HepG2 (cell line): ENCODE results near the gene MESD. TPM values are rescaled to one million over a fixed set of nuclear protein-coding genes. Genes with fewer than 3 reads are reported as not detected.

Experiments
- ATF4 ChIP-seq, 2 experiments: fragments of 450-650 bp in 1 of 2; sonication (generic) in 1 of 2; formaldehyde crosslinking; IDR thresholded peaks; 2 replicates each; pipeline versions ENCODE4 v1.5.0 to v1.8.0; 2020 to 2022; ENCODE audit warnings: mild to moderate bottlenecking in 1 of 2, missing genetic modification reagents in 1 of 2
- ELF3 ChIP-seq: IDR thresholded peaks from 2 replicates; pipeline ENCODE4 v1.6.1; 2016; ENCODE audit warnings: missing genetic modification reagents, missing compliant biosample characterization
- ERF ChIP-seq: IDR thresholded peaks from 2 replicates; pipeline ENCODE4 v1.6.1; 2018; ENCODE audit warnings: missing biosample characterization, missing genetic modification reagents
- GATAD1 ChIP-seq: IDR thresholded peaks from 2 replicates; pipeline ENCODE4 v1.6.1; 2016; ENCODE audit warnings: missing genetic modification reagents, missing compliant biosample characterization
- GLI4 ChIP-seq: sonication (generic); formaldehyde crosslinking; IDR thresholded peaks from 2 replicates; pipeline ENCODE4 v1.5.1; 2020; ENCODE audit warnings: missing genetic modification reagents, mild to moderate bottlenecking, moderate library complexity, borderline replicate concordance
- HOXA9 ChIP-seq: sonication (generic); formaldehyde crosslinking; IDR thresholded peaks from 2 replicates; pipeline ENCODE4 v1.8.1; 2022; ENCODE audit warnings: missing genetic modification reagents, mild to moderate bottlenecking, moderate library complexity, borderline replicate concordance
- MXD1 ChIP-seq: sonication (generic); formaldehyde crosslinking; IDR thresholded peaks from 2 replicates; pipeline ENCODE4 v1.4.0; 2020; ENCODE audit warnings: mild to moderate bottlenecking, missing genetic modification reagents
- PHF21A ChIP-seq: sonication (generic); formaldehyde crosslinking; IDR thresholded peaks from 2 replicates; pipeline ENCODE4 v1.5.0; 2020; ENCODE audit warnings: mild to moderate bottlenecking, missing genetic modification reagents
- RBFOX2 ChIP-seq: fragments of 200-400 bp; formaldehyde crosslinking; IDR thresholded peaks from 2 replicates; pipeline ENCODE4 v1.6.1; 2017; ENCODE audit warnings: low read depth, mild to moderate bottlenecking, low read length
- SP4 ChIP-seq: sonication (generic); formaldehyde crosslinking; IDR thresholded peaks from 2 replicates; pipeline ENCODE4 v1.8.1; 2023; ENCODE audit warnings: mild to moderate bottlenecking, missing genetic modification reagents
- ZBTB2 ChIP-seq: sonication (generic); formaldehyde crosslinking; IDR thresholded peaks from 2 replicates; pipeline ENCODE4 v1.8.0; 2022; ENCODE audit warnings: low read depth, missing genetic modification reagents
- ZNF430 ChIP-seq: sonication (generic); formaldehyde crosslinking; IDR thresholded peaks from 2 replicates; pipeline ENCODE4 v1.9.0; 2021; ENCODE audit warnings: mild to moderate bottlenecking, missing genetic modification reagents
- ZNF768 ChIP-seq: sonication (generic); formaldehyde crosslinking; IDR thresholded peaks from 2 replicates; pipeline ENCODE4 v1.4.0; 2020; ENCODE audit warnings: missing genetic modification reagents
- ZNF792 ChIP-seq: IDR thresholded peaks from 2 replicates; pipeline ENCODE4 v1.6.1; 2016
- polyA plus RNA-seq, 8 experiments: library from polyadenylated mRNA; depleted of rRNA in 3 of 8; stranded (reverse) in 7 of 8; unstranded in 1 of 8; fragments of >200 nt; fragmentation: Illumina TruSeq in 4 of 8; extraction: Trizol in 4 of 8; gene quantifications; 2 replicates each; pipeline versions ENCODE4 v1.2.1 to v1.2.3, GENCODE V29; 2011 to 2016; ENCODE audit warnings: low read depth in 4 of 8, missing spikeins in 1 of 8, mixed read lengths in 1 of 8; ENCODE audit not compliant: insufficient read depth in 1 of 8
- total RNA-seq, 5 experiments: library from RNA; depleted of rRNA; stranded (reverse); fragments of >200 nt; fragmentation: Illumina TruSeq; extraction: Trizol; gene quantifications; 2 replicates each; pipeline ENCODE4 v1.2.3, GENCODE V29; 2016; ENCODE audit warnings: low read depth in 1 of 5
- TF ChIP-seq, protein P1 (sequence below): sonication (generic); formaldehyde crosslinking; IDR thresholded peaks from 2 replicates; pipeline ENCODE4 v1.8.0; 2022; ENCODE audit warnings: missing genetic modification reagents, mild to moderate bottlenecking, moderate library complexity, borderline replicate concordance
- TF ChIP-seq, protein P2 (sequence below): IDR thresholded peaks from 2 replicates; pipeline ENCODE4 v1.6.1; 2016
- TF ChIP-seq, protein P3 (sequence below): IDR thresholded peaks from 2 replicates; pipeline ENCODE4 v1.6.1; 2016; ENCODE audit warnings: mild to moderate bottlenecking, missing biosample characterization, missing genetic modification reagents
- TF ChIP-seq, protein P4 (sequence below): IDR thresholded peaks from 2 replicates; pipeline ENCODE4 v1.6.1; 2016; ENCODE audit warnings: mild to moderate bottlenecking

Gene MESD
- total and polyA plus RNA-seq, 2 of the 13 experiments (the other 11 are each of a cell fraction or from before 2014, with no cell fraction given), result 18.0 to 46.2 TPM

DNA sequence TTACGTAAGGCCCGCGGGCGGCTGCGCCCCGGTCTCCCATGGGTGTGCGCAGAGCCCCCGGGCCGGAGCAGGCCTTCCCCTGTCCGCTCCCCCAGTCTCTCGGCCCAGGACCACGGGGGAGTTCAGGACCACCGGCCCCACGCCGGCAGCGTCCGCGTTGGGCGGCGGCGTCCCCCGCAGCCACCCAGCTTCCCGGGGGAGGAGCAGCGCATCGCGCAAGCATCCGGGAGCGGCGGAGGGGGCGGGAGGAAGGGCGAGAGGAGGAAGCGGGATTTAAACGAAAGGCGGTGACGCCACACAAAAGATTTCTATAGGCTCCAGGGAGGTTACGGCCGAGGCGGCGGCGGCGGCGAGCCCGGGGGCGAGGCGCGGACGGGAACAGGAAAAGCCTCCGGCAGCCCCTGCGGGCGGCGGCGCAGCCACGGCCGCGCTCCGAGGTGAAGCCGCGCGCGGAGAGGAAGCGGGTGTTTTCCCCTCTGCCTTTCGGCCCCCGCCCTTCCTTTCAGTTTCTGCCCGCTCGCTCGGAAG lies 11.1 kb upstream of the MESD start, which contains the start of gene TLNRD1 (continued):
- peak; percentile 66 for TF ChIP-seq ZBTB2
- peak; percentile 52; the same call in 1 of the 2 replicates for TF ChIP-seq ZNF768 (CRISPR knock-in tag)
- TF ChIP-seq GLI4, result no peak
- no peak; the same call in 1 of the 2 replicates for TF ChIP-seq HOXA9
- TF ChIP-seq RBFOX2, result peak; percentile 93
- peak; percentile 35; the same call in 1 of the 2 replicates for TF ChIP-seq SP4 (CRISPR knock-in tag)
- TF ChIP-seq PHF21A, result 0 out of 2 replicates have a peak, but pooled peaks have one; percentile 41
- 0 out of 2 replicates have a peak, but pooled peaks have one; percentile 66 for TF ChIP-seq MXD1 (CRISPR knock-in tag)
- TF ChIP-seq ZNF792 (CRISPR knock-in tag), result 0 out of 2 replicates have a peak, but pooled peaks have one; percentile 30
- TF ChIP-seq, protein P1, sequence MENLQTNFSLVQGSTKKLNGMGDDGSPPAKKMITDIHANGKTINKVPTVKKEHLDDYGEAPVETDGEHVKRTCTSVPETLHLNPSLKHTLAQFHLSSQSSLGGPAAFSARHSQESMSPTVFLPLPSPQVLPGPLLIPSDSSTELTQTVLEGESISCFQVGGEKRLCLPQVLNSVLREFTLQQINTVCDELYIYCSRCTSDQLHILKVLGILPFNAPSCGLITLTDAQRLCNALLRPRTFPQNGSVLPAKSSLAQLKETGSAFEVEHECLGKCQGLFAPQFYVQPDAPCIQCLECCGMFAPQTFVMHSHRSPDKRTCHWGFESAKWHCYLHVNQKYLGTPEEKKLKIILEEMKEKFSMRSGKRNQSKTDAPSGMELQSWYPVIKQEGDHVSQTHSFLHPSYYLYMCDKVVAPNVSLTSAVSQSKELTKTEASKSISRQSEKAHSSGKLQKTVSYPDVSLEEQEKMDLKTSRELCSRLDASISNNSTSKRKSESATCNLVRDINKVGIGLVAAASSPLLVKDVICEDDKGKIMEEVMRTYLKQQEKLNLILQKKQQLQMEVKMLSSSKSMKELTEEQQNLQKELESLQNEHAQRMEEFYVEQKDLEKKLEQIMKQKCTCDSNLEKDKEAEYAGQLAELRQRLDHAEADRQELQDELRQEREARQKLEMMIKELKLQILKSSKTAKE, result peak; percentile 58
- TF ChIP-seq, protein P2, sequence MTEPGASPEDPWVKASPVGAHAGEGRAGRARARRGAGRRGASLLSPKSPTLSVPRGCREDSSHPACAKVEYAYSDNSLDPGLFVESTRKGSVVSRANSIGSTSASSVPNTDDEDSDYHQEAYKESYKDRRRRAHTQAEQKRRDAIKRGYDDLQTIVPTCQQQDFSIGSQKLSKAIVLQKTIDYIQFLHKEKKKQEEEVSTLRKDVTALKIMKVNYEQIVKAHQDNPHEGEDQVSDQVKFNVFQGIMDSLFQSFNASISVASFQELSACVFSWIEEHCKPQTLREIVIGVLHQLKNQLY (CRISPR knock-in tag), result no peak
- TF ChIP-seq ERF (CRISPR knock-in tag), result 0 out of 2 replicates have a peak, but pooled peaks have one; percentile 37
- peak; percentile 89 for TF ChIP-seq ELF3 (CRISPR knock-in tag)
- peak; percentile 26 for TF ChIP-seq ZNF430 (CRISPR knock-in tag)
- TF ChIP-seq GATAD1 (CRISPR knock-in tag), result peak; percentile 66
- TF ChIP-seq, protein P3, sequence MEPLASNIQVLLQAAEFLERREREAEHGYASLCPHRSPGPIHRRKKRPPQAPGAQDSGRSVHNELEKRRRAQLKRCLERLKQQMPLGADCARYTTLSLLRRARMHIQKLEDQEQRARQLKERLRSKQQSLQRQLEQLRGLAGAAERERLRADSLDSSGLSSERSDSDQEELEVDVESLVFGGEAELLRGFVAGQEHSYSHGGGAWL (CRISPR knock-in tag), result peak; percentile 49; the same call in 1 of the 2 replicates
- TF ChIP-seq, protein P4, sequence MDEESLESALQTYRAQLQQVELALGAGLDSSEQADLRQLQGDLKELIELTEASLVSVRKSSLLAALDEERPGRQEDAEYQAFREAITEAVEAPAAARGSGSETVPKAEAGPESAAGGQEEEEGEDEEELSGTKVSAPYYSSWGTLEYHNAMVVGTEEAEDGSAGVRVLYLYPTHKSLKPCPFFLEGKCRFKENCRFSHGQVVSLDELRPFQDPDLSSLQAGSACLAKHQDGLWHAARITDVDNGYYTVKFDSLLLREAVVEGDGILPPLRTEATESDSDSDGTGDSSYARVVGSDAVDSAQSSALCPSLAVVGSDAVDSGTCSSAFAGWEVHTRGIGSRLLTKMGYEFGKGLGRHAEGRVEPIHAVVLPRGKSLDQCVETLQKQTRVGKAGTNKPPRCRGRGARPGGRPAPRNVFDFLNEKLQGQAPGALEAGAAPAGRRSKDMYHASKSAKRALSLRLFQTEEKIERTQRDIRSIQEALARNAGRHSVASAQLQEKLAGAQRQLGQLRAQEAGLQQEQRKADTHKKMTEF, result peak; percentile 69; the same call in 1 of the 2 replicates
- TF ChIP-seq ATF4 (CRISPR knock-in tag; IDR thresholded peaks at IDR 0.05), result peak in 1 of 2 experiments; percentile 46; a peak in 1 of 4 replicates
